ENCODE data around the gene PTCD2.
A peak's percentile ranks its signal among the peaks of the same experiment; 100 is the strongest.

The PTCD2 gene

DNA sequence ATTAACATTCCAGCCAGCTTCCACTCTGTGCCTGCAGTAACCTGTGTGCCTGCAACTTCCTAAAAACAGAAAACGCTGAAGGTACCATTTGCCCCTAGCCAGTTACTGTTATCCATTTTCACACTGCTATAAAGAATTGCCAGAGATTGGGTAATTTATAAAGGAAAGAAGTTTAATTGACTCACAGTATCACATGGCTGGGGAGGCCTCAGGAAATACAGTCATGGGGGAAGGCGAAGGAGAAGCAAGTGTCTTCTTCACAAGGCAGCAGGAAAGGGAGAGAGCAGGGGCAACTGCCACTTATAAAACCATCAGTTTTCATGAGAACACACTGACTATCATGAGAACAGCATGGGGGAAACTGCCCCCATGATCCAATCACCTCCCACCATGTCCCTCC, 31.2 kb downstream of the PTCD2 start:
- DNase-seq = no peak

- DNase-seq = no peak
These were observed 32.4 kb downstream of the PTCD2 start for GRCh38 chr5:72352616-72353015.

DNA sequence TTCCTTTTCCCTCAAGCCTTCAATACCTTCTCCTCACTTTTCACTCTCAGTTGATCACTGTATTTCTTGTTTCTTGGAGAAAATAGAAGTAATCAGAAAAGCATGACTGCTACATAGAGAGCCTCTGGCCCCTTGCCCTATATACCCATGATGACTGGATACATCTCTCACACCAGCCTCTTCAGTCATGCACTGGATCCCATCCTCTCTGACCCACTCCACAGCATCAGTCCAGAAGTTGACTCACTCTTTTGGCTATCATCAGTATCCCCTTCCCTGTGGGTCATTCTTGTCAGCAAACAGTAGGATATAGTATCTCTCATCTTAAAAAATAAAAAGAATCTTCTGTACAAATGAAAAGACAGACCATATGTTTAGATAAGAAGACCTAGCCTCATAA, 32.9 kb downstream of the PTCD2 start:
- DNase-seq = peak; percentile 53

GRCh38 chr5:72355706-72356299, 35.6 kb downstream of the PTCD2 start:
- DNase-seq = peak; percentile 50

- no peak for DNase-seq
These were observed 36.2 kb downstream of the PTCD2 start for GRCh38 chr5:72356361-72356760.

GRCh38 chr5:72358925-72359324, 38.8 kb downstream of the PTCD2 start:
- no peak for DNase-seq

GRCh38 chr5:72359886-72360285, 39.7 kb downstream of the PTCD2 start:
- DNase-seq = no peak

GRCh38 chr5:72363166-72363802, 43.1 kb downstream of the PTCD2 start:
- peak; percentile 93 for DNase-seq

GRCh38 chr5:72364171-72364570, 44.0 kb downstream of the PTCD2 start:
- DNase-seq = no peak

DNA sequence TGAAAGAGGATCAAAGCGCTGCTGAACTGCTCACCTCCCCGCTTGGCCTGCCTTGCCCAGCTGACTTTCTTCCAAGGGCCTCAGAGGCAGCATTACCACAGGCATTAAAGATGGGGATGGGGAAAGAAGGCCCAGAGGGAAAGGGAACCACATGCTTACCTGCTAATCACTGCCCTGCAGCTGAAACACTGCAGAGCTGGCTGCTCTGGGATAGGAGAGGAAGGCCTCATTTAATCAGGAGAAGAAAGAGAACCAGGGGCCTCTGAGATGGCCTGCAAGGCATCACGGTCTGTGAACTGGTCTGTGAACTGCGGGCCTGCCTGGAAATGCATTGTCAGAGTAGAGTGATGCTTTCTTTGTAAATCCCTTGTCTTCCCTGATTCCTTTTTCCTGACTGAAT, 44.8 kb downstream of the PTCD2 start:
- no peak for DNase-seq

DNA sequence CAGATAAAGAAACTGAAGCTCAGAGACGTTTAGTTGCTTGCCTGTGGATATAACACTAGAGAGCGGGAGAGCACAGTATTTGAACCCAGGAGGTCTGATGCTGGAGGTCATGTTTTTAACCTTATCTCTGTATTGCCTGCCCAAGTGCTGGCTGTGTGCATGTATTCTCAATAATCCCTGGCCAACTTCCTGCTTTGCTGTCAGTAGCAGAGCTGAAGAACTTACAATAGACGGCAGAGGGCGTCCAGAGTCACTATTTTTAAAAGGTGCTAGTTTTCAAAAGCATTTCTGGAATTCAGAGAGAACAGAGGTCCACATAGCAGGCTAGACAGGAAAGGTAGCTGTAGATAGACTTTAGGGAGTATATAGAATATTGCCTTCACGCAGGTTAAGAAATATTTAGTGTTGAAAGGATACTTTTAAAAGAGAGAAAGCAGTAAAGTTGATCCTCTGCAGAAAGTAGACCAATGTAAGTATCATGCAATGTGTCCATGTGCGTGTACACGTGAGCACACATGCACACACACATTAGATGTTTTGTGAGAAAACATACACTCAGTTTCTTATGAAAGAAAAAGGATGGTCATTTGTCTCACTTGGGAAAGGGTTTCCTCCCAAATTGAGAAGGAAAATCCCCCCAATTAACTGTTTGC, 46.3 kb downstream of the PTCD2 start:
- peak; percentile 82 for DNase-seq

GRCh38 chr5:72368271-72368670, 48.1 kb downstream of the PTCD2 start:
- no peak for DNase-seq

DNA sequence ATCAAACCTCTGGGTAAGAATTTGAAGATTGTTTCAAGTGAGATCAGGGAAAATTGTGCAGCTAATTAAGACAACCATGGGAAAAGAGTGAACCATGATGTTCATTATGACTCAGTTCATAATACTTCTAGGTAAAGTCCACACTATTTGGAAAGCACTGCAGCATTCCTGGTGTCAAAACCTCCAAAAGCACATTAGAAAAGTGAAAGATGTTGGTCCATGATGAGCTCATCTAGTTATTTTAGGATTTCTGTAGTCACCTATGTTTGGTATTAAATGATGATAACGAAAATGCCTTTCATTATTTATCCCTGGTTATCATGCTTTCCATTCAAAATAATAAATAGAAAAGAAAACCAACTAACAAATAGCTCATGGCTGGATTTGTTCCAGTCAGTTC, 49.1 kb downstream of the PTCD2 start:
- DNase-seq = no peak

- no peak for DNase-seq
These were observed 49.5 kb downstream of the PTCD2 start for GRCh38 chr5:72369711-72370110.

GRCh38 chr5:72372331-72372730, 52.2 kb downstream of the PTCD2 start:
- no peak for DNase-seq

DNA sequence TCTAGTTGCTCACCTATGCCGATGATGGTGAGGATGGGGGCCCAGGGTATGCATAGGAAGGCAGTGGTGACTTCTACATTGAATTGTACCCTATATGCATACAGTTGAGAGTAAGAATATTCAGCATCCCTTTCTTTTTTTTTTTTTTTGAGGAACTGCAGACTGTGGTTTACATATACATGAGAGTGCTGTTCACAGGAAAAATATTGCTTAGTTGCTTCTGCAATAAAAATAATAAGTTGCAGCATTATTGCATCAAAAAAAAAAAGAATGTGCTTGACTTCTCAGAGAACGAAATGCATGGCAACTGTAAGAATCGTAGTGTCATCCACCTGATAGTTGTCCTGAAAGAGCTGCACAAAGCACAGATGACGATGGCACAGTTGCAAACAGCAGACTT, 52.8 kb downstream of the PTCD2 start:
- DNase-seq = no peak

GRCh38 chr5:72374844-72375243, 54.7 kb downstream of the PTCD2 start:
- DNase-seq = no peak

DNA sequence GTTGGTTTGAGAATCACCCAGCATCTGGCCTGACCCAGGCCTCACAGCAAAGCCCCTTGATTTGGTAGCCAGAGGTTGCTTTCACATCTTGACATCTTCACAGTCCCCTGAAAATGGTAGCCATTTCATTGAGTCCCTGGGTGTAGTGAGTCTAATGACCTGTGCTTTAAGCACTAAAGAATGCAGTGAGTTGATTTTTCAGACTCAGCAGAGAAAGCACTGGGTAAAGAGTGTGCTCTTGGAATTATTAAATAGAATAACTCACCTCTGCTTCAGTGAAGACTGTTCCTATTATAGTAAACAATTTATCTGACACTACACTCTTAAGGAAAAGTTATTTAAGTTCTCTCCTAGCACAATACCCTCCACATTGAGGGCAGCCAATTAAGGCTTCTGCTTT, 56.2 kb downstream of the PTCD2 start:
- no peak for DNase-seq

- DNase-seq = no peak
These were observed 57.9 kb downstream of the PTCD2 start for GRCh38 chr5:72377910-72378638.

DNA sequence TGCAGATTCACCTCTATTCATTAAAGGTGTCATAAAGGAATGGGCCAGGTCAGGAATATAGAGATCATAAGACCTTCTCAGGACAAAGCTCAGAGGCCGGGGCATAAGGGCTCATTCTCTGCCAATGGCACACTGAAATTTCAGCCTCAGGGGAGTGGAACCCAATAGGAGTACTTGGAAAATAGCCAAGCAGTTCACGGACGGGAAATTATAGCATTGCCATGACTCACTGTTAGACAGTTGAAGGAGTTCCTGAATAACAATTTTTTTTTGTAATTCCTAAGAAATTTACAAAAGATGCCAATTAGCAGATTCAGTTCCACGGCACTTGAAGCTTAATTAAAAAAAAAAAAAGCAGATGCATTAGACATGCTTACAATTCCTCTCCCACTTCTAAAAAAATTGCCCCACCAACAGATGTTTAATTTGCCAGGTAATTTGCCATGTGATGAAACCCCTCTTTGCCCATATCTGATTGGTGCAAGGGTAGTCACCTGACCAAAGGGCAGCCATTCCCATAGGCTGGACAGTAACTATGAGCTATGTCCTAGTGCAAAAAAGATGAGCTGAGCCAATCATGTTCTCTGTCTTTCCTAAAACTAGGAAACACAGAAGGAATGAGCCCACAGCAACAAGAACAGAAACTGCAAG, 58.6 kb downstream of the PTCD2 start:
- DNase-seq = peak; percentile 94

DNA sequence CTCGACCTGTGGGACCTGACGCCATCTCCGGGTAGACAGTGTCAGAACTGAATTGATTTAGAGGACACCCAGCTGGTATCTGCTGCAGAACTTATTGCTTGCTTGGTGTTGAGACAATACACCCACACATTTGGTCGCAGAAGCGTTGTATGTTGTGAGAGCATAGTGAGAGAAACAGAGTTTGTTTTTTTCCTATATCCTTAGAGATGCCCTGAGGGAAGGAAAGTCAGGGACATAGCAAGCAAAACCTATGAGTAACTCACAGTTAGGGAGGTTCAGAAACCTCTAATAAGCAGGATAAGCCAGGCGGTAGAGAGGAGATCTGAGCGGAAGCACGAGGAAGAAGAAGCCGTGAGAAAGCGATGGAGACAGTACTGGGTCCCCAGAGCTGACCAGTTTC, 59.8 kb downstream of the PTCD2 start:
- DNase-seq = peak; percentile 49

GRCh38 chr5:72380492-72381274, 60.5 kb downstream of the PTCD2 start:
- DNase-seq = peak; percentile 61

All from fibroblast of skin of back (primary cell).